Peyer's patch (tissue), 4 donors: ENCODE results near the gene NOC4L.

Experiments
- CTCF ChIP-seq, 6 experiments: fragments of 450-650 bp in 4 of 6; fragments of 200-600 bp in 2 of 6; sonication (generic) in 1 of 6; IDR thresholded peaks; one replicate each; pipeline ENCODE4 v1.5.1; 2017 to 2019; ENCODE audit warnings: antibody characterized with exemption in 6 of 6, mild to moderate bottlenecking in 3 of 6, moderate library complexity in 1 of 6
- POLR2A ChIP-seq, 2 donors: fragments of 450-650 bp; IDR thresholded peaks; one replicate each; pipeline ENCODE4 v1.5.1; 2017; ENCODE audit warnings: antibody characterized with exemption in 2 of 2, mild to moderate bottlenecking in 2 of 2, moderate library complexity in 2 of 2

GRCh38 chr12:132196873-132197390 is 52.7 kb downstream of the NOC4L start:
- no peak for TF ChIP-seq CTCF (IDR thresholded peaks at IDR 0.05)
- no peak for TF ChIP-seq POLR2A (IDR thresholded peaks at IDR 0.05)
